ENCODE measurements around the gene OR7A5. TPM values are rescaled to one million over a fixed set of nuclear protein-coding genes. Genes with fewer than 3 reads are reported as not detected.

OR7A5 gene
- total RNA-seq, 1 donor from 2014 or later, result not detected

- no peak for FAIRE-seq
- no peak overlapping the region for H3K4me3 ChIP-seq (ENCODE audit: low read depth, low read length)
- H3K27me3 ChIP-seq (ENCODE audit: control insufficient read depth, insufficient read depth, low read length), result no peaks in the 10 kb centered on the region
- DNase-seq (ENCODE audit: low read depth), result no peak
- H3K36me3 ChIP-seq (ENCODE audit: control insufficient read depth, insufficient read depth, low read length), result no peaks in the 10 kb centered on the region
- no peak for TF ChIP-seq CTCF (IDR thresholded peaks at IDR 0.05; ENCODE audit: insufficient read depth, low read length, severe bottlenecking)
Observed at GRCh38 chr19:14817052-14817451, 17.9 kb downstream of the OR7A5 start.

- Histone ChIP-seq H3K36me3 (ENCODE audit: control insufficient read depth, insufficient read depth, low read length) (no peaks in the 10 kb centered on the region), H3K27me3 (ENCODE audit: control insufficient read depth, insufficient read depth, low read length) (no peaks in the 10 kb centered on the region), H3K4me3 (ENCODE audit: low read depth, low read length) (no peak overlapping the region)
- no peak for DNase-seq (ENCODE audit: low read depth)
- TF ChIP-seq CTCF (IDR thresholded peaks at IDR 0.05; ENCODE audit: insufficient read depth, low read length, severe bottlenecking), result no peak
- no peak for FAIRE-seq
Observed at GRCh38 chr19:14814982-14815652, 19.9 kb downstream of the OR7A5 start.

- no peak for FAIRE-seq
- TF ChIP-seq CTCF (IDR thresholded peaks at IDR 0.05; ENCODE audit: insufficient read depth, low read length, severe bottlenecking), result no peak
- no peak overlapping the region for H3K4me3 ChIP-seq (ENCODE audit: low read depth, low read length)
- H3K27me3 ChIP-seq (ENCODE audit: control insufficient read depth, insufficient read depth, low read length), result no peaks in the 10 kb centered on the region
- H3K36me3 ChIP-seq (ENCODE audit: control insufficient read depth, insufficient read depth, low read length), result no peaks in the 10 kb centered on the region
- no peak for DNase-seq (ENCODE audit: low read depth)
Observed at GRCh38 chr19:14809272-14810057, 25.5 kb downstream of the OR7A5 start.

- TF ChIP-seq CTCF (IDR thresholded peaks at IDR 0.05; ENCODE audit: insufficient read depth, low read length, severe bottlenecking), result no peak
- no peak overlapping the region for H3K4me3 ChIP-seq (ENCODE audit: low read depth, low read length)
- no peak for DNase-seq (ENCODE audit: low read depth)
- H3K27me3 ChIP-seq (ENCODE audit: control insufficient read depth, insufficient read depth, low read length), result no peaks in the 10 kb centered on the region
- H3K36me3 ChIP-seq (ENCODE audit: control insufficient read depth, insufficient read depth, low read length), result no peaks in the 10 kb centered on the region
- FAIRE-seq, result no peak
Observed at GRCh38 chr19:14804765-14805164, 30.2 kb downstream of the OR7A5 start.

GRCh38 chr19:14798760-14799159 is 36.2 kb downstream of the OR7A5 start:
- FAIRE-seq (no peak), DNase-seq (ENCODE audit: low read depth) (no peak)
- H3K27me3 ChIP-seq (ENCODE audit: control insufficient read depth, insufficient read depth, low read length), result no peaks in the 10 kb centered on the region
- no peaks in the 10 kb centered on the region for H3K36me3 ChIP-seq (ENCODE audit: control insufficient read depth, insufficient read depth, low read length)
- TF ChIP-seq CTCF (IDR thresholded peaks at IDR 0.05; ENCODE audit: insufficient read depth, low read length, severe bottlenecking), result no peak
- no peak overlapping the region for H3K4me3 ChIP-seq (ENCODE audit: low read depth, low read length)
